ENCODE measurements around the gene F10.

Gene F10

GRCh38 chr13:113087923-113088690 lies 34.5 kb upstream of the F10 start:
- Histone ChIP-seq H2AFZ (ENCODE audit: low read depth, low read length, severe bottlenecking) (no peak overlapping the region), H3K27me3 (ENCODE audit: low read length) (no peaks in the 10 kb centered on the region), H3K4me2 (ENCODE audit: low read depth, low read length, poor library complexity, severe bottlenecking) (no peak overlapping the region), H3K4me3 (ENCODE audit: insufficient read depth, low read length, poor library complexity, severe bottlenecking) (no peak overlapping the region), H3K9me3 (ENCODE audit: insufficient read depth, low read length) (peaks cover 6% of the 10 kb centered on the region; the same call in 1 of the 2 replicates), H4K20me1 (ENCODE audit: low read depth, low read length) (no peaks in the 10 kb centered on the region), H3K27ac (ENCODE audit: low read depth, low read length) (no peak overlapping the region), H3K36me3 (ENCODE audit: low read length) (no peaks in the 10 kb centered on the region), H3F3A (ENCODE audit: insufficient read depth) (no peaks in the 10 kb centered on the region), H3K9me2 (replicated peaks; ENCODE audit: insufficient read depth, low read length) (no peaks in the 10 kb centered on the region), H3K79me2 (ENCODE audit: insufficient read depth, low read length) (no peaks in the 10 kb centered on the region), H3K9ac (ENCODE audit: low read length) (no peak overlapping the region)
- TF ChIP-seq, protein P1, sequence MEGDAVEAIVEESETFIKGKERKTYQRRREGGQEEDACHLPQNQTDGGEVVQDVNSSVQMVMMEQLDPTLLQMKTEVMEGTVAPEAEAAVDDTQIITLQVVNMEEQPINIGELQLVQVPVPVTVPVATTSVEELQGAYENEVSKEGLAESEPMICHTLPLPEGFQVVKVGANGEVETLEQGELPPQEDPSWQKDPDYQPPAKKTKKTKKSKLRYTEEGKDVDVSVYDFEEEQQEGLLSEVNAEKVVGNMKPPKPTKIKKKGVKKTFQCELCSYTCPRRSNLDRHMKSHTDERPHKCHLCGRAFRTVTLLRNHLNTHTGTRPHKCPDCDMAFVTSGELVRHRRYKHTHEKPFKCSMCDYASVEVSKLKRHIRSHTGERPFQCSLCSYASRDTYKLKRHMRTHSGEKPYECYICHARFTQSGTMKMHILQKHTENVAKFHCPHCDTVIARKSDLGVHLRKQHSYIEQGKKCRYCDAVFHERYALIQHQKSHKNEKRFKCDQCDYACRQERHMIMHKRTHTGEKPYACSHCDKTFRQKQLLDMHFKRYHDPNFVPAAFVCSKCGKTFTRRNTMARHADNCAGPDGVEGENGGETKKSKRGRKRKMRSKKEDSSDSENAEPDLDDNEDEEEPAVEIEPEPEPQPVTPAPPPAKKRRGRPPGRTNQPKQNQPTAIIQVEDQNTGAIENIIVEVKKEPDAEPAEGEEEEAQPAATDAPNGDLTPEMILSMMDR (IDR thresholded peaks at IDR 0.05; ENCODE audit: insufficient read depth, low read length, poor library complexity, severe bottlenecking) = no peak
- no peak for TF ChIP-seq EZH2phosphoT487 (conservative IDR thresholded peaks at IDR 0.05; ENCODE audit: low read length)

GRCh38 chr13:113088691-113089020 lies 33.9 kb upstream of the F10 start:
- Histone ChIP-seq H3K27ac (ENCODE audit: low read depth, low read length) (no peak overlapping the region), H3K9ac (ENCODE audit: low read length) (no peak overlapping the region), H3K9me2 (replicated peaks; ENCODE audit: insufficient read depth, low read length) (no peaks in the 10 kb centered on the region), H3K27me3 (ENCODE audit: low read length) (no peaks in the 10 kb centered on the region), H4K20me1 (ENCODE audit: low read depth, low read length) (no peaks in the 10 kb centered on the region), H3F3A (ENCODE audit: insufficient read depth) (no peaks in the 10 kb centered on the region), H2AFZ (ENCODE audit: low read depth, low read length, severe bottlenecking) (no peak overlapping the region), H3K4me3 (ENCODE audit: insufficient read depth, low read length, poor library complexity, severe bottlenecking) (no peak overlapping the region), H3K36me3 (ENCODE audit: low read length) (no peaks in the 10 kb centered on the region), H3K4me2 (ENCODE audit: low read depth, low read length, poor library complexity, severe bottlenecking) (no peak overlapping the region), H3K79me2 (ENCODE audit: insufficient read depth, low read length) (no peaks in the 10 kb centered on the region), H3K9me3 (ENCODE audit: insufficient read depth, low read length) (peaks cover 6% of the 10 kb centered on the region; the same call in 1 of the 2 replicates)
- no peak for TF ChIP-seq EZH2phosphoT487 (conservative IDR thresholded peaks at IDR 0.05; ENCODE audit: low read length)
- TF ChIP-seq, protein P1 (IDR thresholded peaks at IDR 0.05; ENCODE audit: insufficient read depth, low read length, poor library complexity, severe bottlenecking) = no peak

- no peak overlapping the region for H2AFZ ChIP-seq (ENCODE audit: low read depth, low read length, severe bottlenecking)
Measured at GRCh38 chr13:113089693-113090414, 32.7 kb upstream of the F10 start.

More at GRCh38 chr13:113089693-113090414, 32.7 kb upstream of the F10 start:
- Histone ChIP-seq H3K27ac (ENCODE audit: low read depth, low read length) (no peak overlapping the region), H3F3A (ENCODE audit: insufficient read depth) (no peaks in the 10 kb centered on the region), H3K79me2 (ENCODE audit: insufficient read depth, low read length) (no peaks in the 10 kb centered on the region), H3K36me3 (ENCODE audit: low read length) (no peaks in the 10 kb centered on the region), H3K4me3 (ENCODE audit: insufficient read depth, low read length, poor library complexity, severe bottlenecking) (no peak overlapping the region), H3K9me2 (replicated peaks; ENCODE audit: insufficient read depth, low read length) (no peaks in the 10 kb centered on the region), H3K9me3 (ENCODE audit: insufficient read depth, low read length) (peaks cover 6% of the 10 kb centered on the region; the same call in 1 of the 2 replicates), H3K9ac (ENCODE audit: low read length) (no peak overlapping the region), H4K20me1 (ENCODE audit: low read depth, low read length) (no peaks in the 10 kb centered on the region), H3K4me2 (ENCODE audit: low read depth, low read length, poor library complexity, severe bottlenecking) (no peak overlapping the region), H3K27me3 (ENCODE audit: low read length) (no peaks in the 10 kb centered on the region)
- TF ChIP-seq, protein P1 (IDR thresholded peaks at IDR 0.05; ENCODE audit: insufficient read depth, low read length, poor library complexity, severe bottlenecking) = no peak
- no peak for TF ChIP-seq EZH2phosphoT487 (conservative IDR thresholded peaks at IDR 0.05; ENCODE audit: low read length)
